ENCODE results near the gene IKZF2.

DNA sequence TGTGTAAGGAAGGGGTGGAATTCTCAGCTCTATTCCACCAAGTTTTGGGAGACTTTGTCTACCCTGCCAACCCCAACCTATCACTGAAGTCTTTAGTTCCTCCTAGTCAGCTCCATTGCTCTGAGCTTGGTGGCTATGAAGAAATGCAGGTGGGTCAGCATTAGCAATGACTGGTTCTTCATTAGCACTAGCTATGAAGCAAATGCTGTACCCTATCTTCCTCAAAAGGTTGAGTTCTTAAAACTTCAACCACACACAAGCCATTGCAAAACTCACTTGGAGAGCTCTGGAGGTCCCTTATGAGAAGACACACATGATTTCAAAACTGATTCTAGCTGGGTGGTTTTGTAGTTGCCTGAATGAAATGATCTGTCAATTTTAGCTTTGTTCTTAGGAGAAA is 193.8 kb downstream of the IKZF2 start:
- no peak for TF ChIP-seq EZH2 (optimal IDR thresholded peaks at IDR 0.05; ENCODE audit: low read depth, low read length)
- TF ChIP-seq, protein P1, sequence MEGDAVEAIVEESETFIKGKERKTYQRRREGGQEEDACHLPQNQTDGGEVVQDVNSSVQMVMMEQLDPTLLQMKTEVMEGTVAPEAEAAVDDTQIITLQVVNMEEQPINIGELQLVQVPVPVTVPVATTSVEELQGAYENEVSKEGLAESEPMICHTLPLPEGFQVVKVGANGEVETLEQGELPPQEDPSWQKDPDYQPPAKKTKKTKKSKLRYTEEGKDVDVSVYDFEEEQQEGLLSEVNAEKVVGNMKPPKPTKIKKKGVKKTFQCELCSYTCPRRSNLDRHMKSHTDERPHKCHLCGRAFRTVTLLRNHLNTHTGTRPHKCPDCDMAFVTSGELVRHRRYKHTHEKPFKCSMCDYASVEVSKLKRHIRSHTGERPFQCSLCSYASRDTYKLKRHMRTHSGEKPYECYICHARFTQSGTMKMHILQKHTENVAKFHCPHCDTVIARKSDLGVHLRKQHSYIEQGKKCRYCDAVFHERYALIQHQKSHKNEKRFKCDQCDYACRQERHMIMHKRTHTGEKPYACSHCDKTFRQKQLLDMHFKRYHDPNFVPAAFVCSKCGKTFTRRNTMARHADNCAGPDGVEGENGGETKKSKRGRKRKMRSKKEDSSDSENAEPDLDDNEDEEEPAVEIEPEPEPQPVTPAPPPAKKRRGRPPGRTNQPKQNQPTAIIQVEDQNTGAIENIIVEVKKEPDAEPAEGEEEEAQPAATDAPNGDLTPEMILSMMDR (IDR thresholded peaks at IDR 0.05; ENCODE audit: low read length) = no peak
- no peak for TF ChIP-seq EZH2phosphoT487 (IDR thresholded peaks at IDR 0.05; ENCODE audit: low read length)

All from MM.1S (cell line).